ENCODE results near the gene WIPF1.

The WIPF1 gene

GRCh38 chr2:174605687-174606086, 8.1 kb upstream of the WIPF1 start:
- no peaks in the 10 kb centered on the region for H3K9me3 ChIP-seq (ENCODE audit: control insufficient read depth, low read length)
- H3K27me3 ChIP-seq (ENCODE audit: control insufficient read depth, insufficient read depth, low read length), result no peaks in the 10 kb centered on the region
- H3K9ac ChIP-seq (ENCODE audit: low read length), result no peak overlapping the region
- H3K4me1 ChIP-seq (ENCODE audit: control insufficient read depth, insufficient read depth, low read length), result peaks cover 5% of the 10 kb centered on the region
- no peak overlapping the region for H3K4me3 ChIP-seq (ENCODE audit: low read length)
- no peaks in the 10 kb centered on the region for H3K36me3 ChIP-seq (ENCODE audit: control insufficient read depth, insufficient read depth, low read length)

GRCh38 chr2:174603280-174603679, 5.7 kb upstream of the WIPF1 start:
- Histone ChIP-seq H3K4me3 (ENCODE audit: low read length) (no peak overlapping the region), H3K27me3 (ENCODE audit: control insufficient read depth, insufficient read depth, low read length) (no peaks in the 10 kb centered on the region), H3K9me3 (ENCODE audit: control insufficient read depth, low read length) (no peaks in the 10 kb centered on the region), H3K36me3 (ENCODE audit: control insufficient read depth, insufficient read depth, low read length) (no peaks in the 10 kb centered on the region), H3K9ac (ENCODE audit: low read length) (no peak overlapping the region), H3K4me1 (ENCODE audit: control insufficient read depth, insufficient read depth, low read length) (no peaks in the 10 kb centered on the region)

- Histone ChIP-seq H3K4me3 (ENCODE audit: low read length) (no peak overlapping the region), H3K36me3 (ENCODE audit: control insufficient read depth, insufficient read depth, low read length) (no peaks in the 10 kb centered on the region), H3K4me1 (ENCODE audit: control insufficient read depth, insufficient read depth, low read length) (no peaks in the 10 kb centered on the region), H3K27me3 (ENCODE audit: control insufficient read depth, insufficient read depth, low read length) (no peaks in the 10 kb centered on the region), H3K9ac (ENCODE audit: low read length) (no peak overlapping the region), H3K9me3 (ENCODE audit: control insufficient read depth, low read length) (no peaks in the 10 kb centered on the region)
Measured at GRCh38 chr2:174602745-174603144, 5.1 kb upstream of the WIPF1 start.

- no peak overlapping the region for H3K9ac ChIP-seq (ENCODE audit: low read length)
- no peaks in the 10 kb centered on the region for H3K4me1 ChIP-seq (ENCODE audit: control insufficient read depth, insufficient read depth, low read length)
- H3K27me3 ChIP-seq (ENCODE audit: control insufficient read depth, insufficient read depth, low read length), result no peaks in the 10 kb centered on the region
- no peaks in the 10 kb centered on the region for H3K9me3 ChIP-seq (ENCODE audit: control insufficient read depth, low read length)
- no peak overlapping the region for H3K4me3 ChIP-seq (ENCODE audit: low read length)
- no peaks in the 10 kb centered on the region for H3K36me3 ChIP-seq (ENCODE audit: control insufficient read depth, insufficient read depth, low read length)
Measured at GRCh38 chr2:174600349-174600748, 2.7 kb upstream of the WIPF1 start.

GRCh38 chr2:174599310-174599921, 1.8 kb upstream of the WIPF1 start:
- Histone ChIP-seq H3K9ac (ENCODE audit: low read length) (peak overlapping the region; percentile 16), H3K4me1 (ENCODE audit: control insufficient read depth, insufficient read depth, low read length) (no peaks in the 10 kb centered on the region), H3K4me3 (ENCODE audit: low read length) (no peak overlapping the region), H3K27me3 (ENCODE audit: control insufficient read depth, insufficient read depth, low read length) (no peaks in the 10 kb centered on the region), H3K9me3 (ENCODE audit: control insufficient read depth, low read length) (no peaks in the 10 kb centered on the region), H3K36me3 (ENCODE audit: control insufficient read depth, insufficient read depth, low read length) (no peaks in the 10 kb centered on the region)

GRCh38 chr2:174597009-174597344, 627 bp downstream of the WIPF1 start:
- no peaks in the 10 kb centered on the region for H3K9me3 ChIP-seq (ENCODE audit: control insufficient read depth, low read length)
- H3K9ac ChIP-seq (ENCODE audit: low read length), result peak overlapping the region; percentile 58
- no peaks in the 10 kb centered on the region for H3K36me3 ChIP-seq (ENCODE audit: control insufficient read depth, insufficient read depth, low read length)
- no peaks in the 10 kb centered on the region for H3K27me3 ChIP-seq (ENCODE audit: control insufficient read depth, insufficient read depth, low read length)
- H3K4me1 ChIP-seq (ENCODE audit: control insufficient read depth, insufficient read depth, low read length), result no peaks in the 10 kb centered on the region
- H3K4me3 ChIP-seq (ENCODE audit: low read length), result no peak overlapping the region

GRCh38 chr2:174595891-174596397, 1.7 kb downstream of the WIPF1 start:
- Histone ChIP-seq H3K9me3 (ENCODE audit: control insufficient read depth, low read length) (no peaks in the 10 kb centered on the region), H3K27me3 (ENCODE audit: control insufficient read depth, insufficient read depth, low read length) (no peaks in the 10 kb centered on the region), H3K4me1 (ENCODE audit: control insufficient read depth, insufficient read depth, low read length) (no peaks in the 10 kb centered on the region), H3K4me3 (ENCODE audit: low read length) (no peak overlapping the region), H3K36me3 (ENCODE audit: control insufficient read depth, insufficient read depth, low read length) (no peaks in the 10 kb centered on the region), H3K9ac (ENCODE audit: low read length) (peak overlapping the region; percentile 50)

GRCh38 chr2:174595116-174595809, 2.3 kb downstream of the WIPF1 start:
- no peaks in the 10 kb centered on the region for H3K4me1 ChIP-seq (ENCODE audit: control insufficient read depth, insufficient read depth, low read length)
- H3K36me3 ChIP-seq (ENCODE audit: control insufficient read depth, insufficient read depth, low read length), result no peaks in the 10 kb centered on the region
- H3K27me3 ChIP-seq (ENCODE audit: control insufficient read depth, insufficient read depth, low read length), result no peaks in the 10 kb centered on the region
- H3K4me3 ChIP-seq (ENCODE audit: low read length), result no peak overlapping the region
- no peak overlapping the region for H3K9ac ChIP-seq (ENCODE audit: low read length)
- H3K9me3 ChIP-seq (ENCODE audit: control insufficient read depth, low read length), result no peaks in the 10 kb centered on the region

- H3K9ac ChIP-seq (ENCODE audit: low read length), result peak overlapping the region; percentile 52
- no peaks in the 10 kb centered on the region for H3K27me3 ChIP-seq (ENCODE audit: control insufficient read depth, insufficient read depth, low read length)
- no peaks in the 10 kb centered on the region for H3K36me3 ChIP-seq (ENCODE audit: control insufficient read depth, insufficient read depth, low read length)
- H3K9me3 ChIP-seq (ENCODE audit: control insufficient read depth, low read length), result no peaks in the 10 kb centered on the region
- H3K4me3 ChIP-seq (ENCODE audit: low read length), result no peak overlapping the region
- H3K4me1 ChIP-seq (ENCODE audit: control insufficient read depth, insufficient read depth, low read length), result no peaks in the 10 kb centered on the region
Measured at GRCh38 chr2:174594456-174594855, 3.1 kb downstream of the WIPF1 start.

GRCh38 chr2:174593574-174594203, 3.9 kb downstream of the WIPF1 start:
- Histone ChIP-seq H3K4me1 (ENCODE audit: control insufficient read depth, insufficient read depth, low read length) (no peaks in the 10 kb centered on the region), H3K4me3 (ENCODE audit: low read length) (no peak overlapping the region), H3K9ac (ENCODE audit: low read length) (peak overlapping the region; percentile 52)

GRCh38 chr2:174593041-174593440, 4.6 kb downstream of the WIPF1 start:
- no peaks in the 10 kb centered on the region for H3K9me3 ChIP-seq (ENCODE audit: control insufficient read depth, low read length)
- no peak overlapping the region for H3K9ac ChIP-seq (ENCODE audit: low read length)
- no peaks in the 10 kb centered on the region for H3K36me3 ChIP-seq (ENCODE audit: control insufficient read depth, insufficient read depth, low read length)
- H3K4me1 ChIP-seq (ENCODE audit: control insufficient read depth, insufficient read depth, low read length), result no peaks in the 10 kb centered on the region
- no peak overlapping the region for H3K4me3 ChIP-seq (ENCODE audit: low read length)
- H3K27me3 ChIP-seq (ENCODE audit: control insufficient read depth, insufficient read depth, low read length), result no peaks in the 10 kb centered on the region

More at GRCh38 chr2:174593574-174594203, 3.9 kb downstream of the WIPF1 start:
- Histone ChIP-seq H3K36me3 (ENCODE audit: control insufficient read depth, insufficient read depth, low read length) (no peaks in the 10 kb centered on the region), H3K9me3 (ENCODE audit: control insufficient read depth, low read length) (no peaks in the 10 kb centered on the region), H3K27me3 (ENCODE audit: control insufficient read depth, insufficient read depth, low read length) (no peaks in the 10 kb centered on the region)

- Histone ChIP-seq H3K9me3 (ENCODE audit: control insufficient read depth, low read length) (no peaks in the 10 kb centered on the region), H3K4me3 (ENCODE audit: low read length) (no peak overlapping the region), H3K36me3 (ENCODE audit: control insufficient read depth, insufficient read depth, low read length) (no peaks in the 10 kb centered on the region), H3K27me3 (ENCODE audit: control insufficient read depth, insufficient read depth, low read length) (no peaks in the 10 kb centered on the region), H3K9ac (ENCODE audit: low read length) (no peak overlapping the region), H3K4me1 (ENCODE audit: control insufficient read depth, insufficient read depth, low read length) (no peaks in the 10 kb centered on the region)
Measured at GRCh38 chr2:174591740-174592139, 5.9 kb downstream of the WIPF1 start.
